Adrenal gland (tissue), 12 donors: Measurements from ENCODE around the gene ATAD1. TPM values are rescaled to one million over a fixed set of nuclear protein-coding genes. Genes with fewer than 3 reads are reported as not detected.
"Not testable (repeated sequence)": the region's sequence is repeated elsewhere in the genome, so short reads cannot be mapped to it uniquely, and the experiment has no call there.

Source experiments
- DNase-seq, 7 donors: peaks; one replicate each; pipeline ENCODE4 v3.0.0-alpha.2; 2019 to 2020
- H3K27ac ChIP-seq, 5 donors: fragments of 200-600 bp; sonication (generic) in 4 of 5; 1 replicate in 3 of 5; 2 replicates in 2 of 5; pipeline versions ENCODE4 v1.5.1 to v1.8.0; 2016 to 2020; ENCODE audit warnings: mild to moderate bottlenecking in 1 of 5
- H3K27me3 ChIP-seq: fragments of 200-600 bp; 2 replicates; pipeline ENCODE4 v1.8.0; 2021
- H3K36me3 ChIP-seq, 2 donors: fragments of 200-600 bp; replicated peaks in 1 of 2; 1 replicate in 1 of 2; 2 replicates in 1 of 2; pipeline versions ENCODE4 v1.5.1 to v1.8.0; 2018 to 2022
- H3K4me1 ChIP-seq, 2 donors: fragments of 200-600 bp; replicated peaks in 1 of 2; 1 replicate in 1 of 2; 2 replicates in 1 of 2; pipeline versions ENCODE4 v1.5.1 to v1.8.0; 2018 to 2021
- H3K4me3 ChIP-seq, 4 donors: fragments of 200-600 bp; sonication (generic) in 3 of 4; one replicate each; pipeline ENCODE4 v1.5.1; 2016 to 2018
- H3K9me3 ChIP-seq, 3 donors: fragments of 200-600 bp; sonication (generic) in 1 of 3; replicated peaks in 1 of 3; 1 replicate in 2 of 3; 2 replicates in 1 of 3; pipeline versions ENCODE4 v1.5.1 to v1.8.0; 2016 to 2021
- POLR2A ChIP-seq, 2 donors: fragments of 450-650 bp; IDR thresholded peaks; one replicate each; pipeline ENCODE4 v1.6.1; 2017; ENCODE audit warnings: antibody characterized with exemption in 2 of 2, mild to moderate bottlenecking in 2 of 2, moderate library complexity in 1 of 2
- WGBS, 4 donors: extraction: QIAGEN DNeasy Blood & Tissue Kit in 2 of 4; methylation state at CpG; one replicate each; pipeline versions ENCODE4 v1.1.5 to v1.1.7; 2013 to 2017; 5-methylcytosine and 5-hydroxymethylcytosine counted together
- intact Hi-C, 2 donors: fragments of 100-400 bp; cut with DNase I; formaldehyde crosslinking; loops; one replicate each; pipeline versions ENCODE4 v1.14.1 to v1.15.0; 2022 to 2023
- polyA plus RNA-seq, 3 donors: library from polyadenylated mRNA; stranded (reverse); fragments of 200-250 nt in 2 of 3; fragments of 350-450 nt in 1 of 3; fragmentation: Illumina TruSeq in 1 of 3; extraction: RNeasy Lipid Tissue Mini Kit (QIAGEN cat#74804) in 1 of 3; gene quantifications; one replicate each; pipeline ENCODE4 v1.2.3, GENCODE V29; 2013 to 2014
- total RNA-seq, 9 donors: library from RNA; depleted of rRNA in 4 of 9; stranded (reverse); fragments of >200 nt in 4 of 9; fragments of 120-200 nt in 1 of 9; fragmentation: NEBNext Ultra II Directional in 1 of 9; extraction: Animal tissue kit (Norgen Biotek cat#: 25700) in 1 of 9; gene quantifications; one replicate each; pipeline versions ENCODE4 v1.1.0 to v1.2.4, GENCODE V29; 2013 to 2023
- TF ChIP-seq, protein P1 (sequence below), 6 experiments: fragments of 450-650 bp in 4 of 6; fragments of 200-600 bp in 2 of 6; sonication (generic) in 1 of 6; IDR thresholded peaks; 1 replicate in 5 of 6; 2 replicates in 1 of 6; pipeline versions ENCODE4 v1.5.1 to v1.8.0; 2016 to 2021; ENCODE audit warnings: antibody characterized with exemption in 6 of 6, mild to moderate bottlenecking in 2 of 6, moderate library complexity in 1 of 6
- donor health status: healthy with polysubstance abuse.
- donor health status: Bipolar disorder and iron deficiency.
- donor health status: DM: yes; HTN: yes; CAD: no.
- donor health status: DM: no; HTN: no; CAD: no.
- donor health status: DM: no; HTN: no; CAD: no.
- donor health status: DM: yes; HTN: yes; CAD: no.

ATAD1 gene
- total and polyA plus RNA-seq, 12 donors = 8.5 to 119 (median 50.4) TPM

DNA sequence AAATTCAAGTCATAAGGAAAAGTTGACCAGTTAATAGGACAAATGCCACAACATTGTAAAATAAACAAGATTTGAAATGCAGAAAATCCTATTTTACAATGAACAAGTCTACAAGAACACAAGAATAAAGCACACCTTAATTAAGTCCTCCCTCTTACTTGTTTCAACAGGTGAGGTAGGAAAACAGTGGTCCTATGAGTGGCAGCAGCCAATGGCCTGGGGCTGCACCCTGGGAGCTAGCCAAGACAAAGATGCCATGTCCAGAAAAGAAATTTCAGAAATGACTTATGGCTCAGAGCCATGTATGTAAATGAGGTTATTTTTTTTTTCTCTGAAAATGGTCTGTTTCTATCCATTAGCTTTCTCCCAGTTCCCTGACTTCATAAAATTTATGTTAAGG lies 31.0 kb upstream of the ATAD1 start:
- no peak overlapping the region for H3K4me3 ChIP-seq
- H3K27ac ChIP-seq = no peak overlapping the region
- H3K4me1 ChIP-seq = no peaks in the 10 kb centered on the region
- DNase-seq = no peak
- H3K9me3 ChIP-seq = no peaks in the 10 kb centered on the region
- intact Hi-C loops = loop anchor here in 1 of 2 donors (10.0 kb wide), 1 partner anchor 556 kb away; no protein-coding TSS in a partner anchor
- H3K27me3 ChIP-seq = no peaks in the 10 kb centered on the region
- no peaks in the 10 kb centered on the region for H3K36me3 ChIP-seq
- TF ChIP-seq, protein P1, sequence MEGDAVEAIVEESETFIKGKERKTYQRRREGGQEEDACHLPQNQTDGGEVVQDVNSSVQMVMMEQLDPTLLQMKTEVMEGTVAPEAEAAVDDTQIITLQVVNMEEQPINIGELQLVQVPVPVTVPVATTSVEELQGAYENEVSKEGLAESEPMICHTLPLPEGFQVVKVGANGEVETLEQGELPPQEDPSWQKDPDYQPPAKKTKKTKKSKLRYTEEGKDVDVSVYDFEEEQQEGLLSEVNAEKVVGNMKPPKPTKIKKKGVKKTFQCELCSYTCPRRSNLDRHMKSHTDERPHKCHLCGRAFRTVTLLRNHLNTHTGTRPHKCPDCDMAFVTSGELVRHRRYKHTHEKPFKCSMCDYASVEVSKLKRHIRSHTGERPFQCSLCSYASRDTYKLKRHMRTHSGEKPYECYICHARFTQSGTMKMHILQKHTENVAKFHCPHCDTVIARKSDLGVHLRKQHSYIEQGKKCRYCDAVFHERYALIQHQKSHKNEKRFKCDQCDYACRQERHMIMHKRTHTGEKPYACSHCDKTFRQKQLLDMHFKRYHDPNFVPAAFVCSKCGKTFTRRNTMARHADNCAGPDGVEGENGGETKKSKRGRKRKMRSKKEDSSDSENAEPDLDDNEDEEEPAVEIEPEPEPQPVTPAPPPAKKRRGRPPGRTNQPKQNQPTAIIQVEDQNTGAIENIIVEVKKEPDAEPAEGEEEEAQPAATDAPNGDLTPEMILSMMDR (IDR thresholded peaks at IDR 0.05) = no peak
- no peak for TF ChIP-seq POLR2A (IDR thresholded peaks at IDR 0.05)

DNA sequence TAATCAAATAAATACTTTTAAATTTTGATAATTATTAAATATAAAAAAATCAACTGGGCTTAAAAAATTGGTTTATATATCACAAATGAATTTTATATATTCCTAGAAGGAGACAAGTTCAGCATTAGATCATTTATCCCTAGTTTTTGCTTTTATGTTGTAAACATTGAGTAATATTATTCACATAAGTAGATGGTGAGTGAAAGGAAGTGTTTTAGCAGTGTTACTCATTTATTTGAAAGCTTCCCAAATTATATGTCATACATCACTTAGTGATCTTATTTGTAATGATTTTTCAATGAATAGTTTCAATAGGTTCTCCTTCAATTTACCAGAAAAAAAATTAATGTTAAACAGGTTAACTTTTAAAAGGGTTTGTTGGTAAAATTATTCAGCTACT lies 29.5 kb upstream of the ATAD1 start:
- Histone ChIP-seq H3K4me3 (no peak overlapping the region), H3K9me3 (no peaks in the 10 kb centered on the region), H3K27ac (no peak overlapping the region), H3K27me3 (no peaks in the 10 kb centered on the region), H3K36me3 (no peaks in the 10 kb centered on the region), H3K4me1 (no peaks in the 10 kb centered on the region)
- no peak for DNase-seq
- no peak for TF ChIP-seq POLR2A (IDR thresholded peaks at IDR 0.05)
- intact Hi-C loops = loop anchor here in 1 of 2 donors (10.0 kb wide), 1 partner anchor 557 kb away; no protein-coding TSS in a partner anchor

DNA sequence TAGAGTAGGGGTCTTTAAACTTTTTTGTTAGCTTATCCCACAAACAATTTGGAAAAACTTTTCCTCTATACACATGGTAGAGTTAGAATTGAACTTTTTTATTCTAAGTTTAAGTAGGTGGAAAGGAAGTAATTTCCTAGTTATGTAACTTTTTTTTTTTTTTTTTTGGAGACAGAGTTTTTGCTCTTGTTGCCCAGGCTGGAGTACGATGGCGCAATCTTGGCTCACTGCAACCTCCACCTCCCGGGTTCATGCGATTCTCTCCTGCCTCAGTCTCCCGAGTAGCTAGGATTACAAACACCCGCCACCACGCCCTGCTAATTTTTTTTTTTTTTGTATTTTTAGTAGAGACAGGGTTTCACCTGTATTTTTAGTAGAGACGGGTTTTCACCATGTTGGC lies 28.7 kb upstream of the ATAD1 start:
- intact Hi-C loops = loop anchor here in 1 of 2 donors (10.0 kb wide), 1 partner anchor 558 kb away; no protein-coding TSS in a partner anchor
- H3K27me3 ChIP-seq, H3K27ac ChIP-seq, H3K4me1 ChIP-seq, H3K9me3 ChIP-seq, DNase-seq, H3K4me3 ChIP-seq, H3K36me3 ChIP-seq: not testable (repeated sequence)
- WGBS, 4 donors = 90 to 91% (median 90%) methylated on average over 8 of the region's 8 CpGs

DNA sequence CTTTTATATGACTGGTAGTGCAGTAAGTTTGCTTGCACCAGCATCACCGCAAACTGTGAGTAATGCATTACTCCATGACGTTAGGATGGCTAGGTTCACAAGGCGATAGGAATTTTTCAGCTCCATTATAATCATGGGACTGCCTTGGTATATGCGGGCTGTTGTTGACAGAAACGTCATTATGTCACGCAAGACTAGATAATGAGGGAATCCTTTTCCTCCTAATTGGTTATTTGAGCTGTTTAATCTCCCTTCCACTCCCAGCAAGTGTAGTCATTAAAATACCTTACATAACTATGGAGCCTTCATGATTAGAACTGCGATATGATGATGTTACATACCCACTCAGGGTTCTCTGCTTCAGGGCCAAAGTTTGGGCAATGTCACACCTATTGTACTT lies 28.0 kb upstream of the ATAD1 start:
- Histone ChIP-seq H3K27ac (no peak overlapping the region), H3K36me3 (no peaks in the 10 kb centered on the region), H3K9me3 (no peaks in the 10 kb centered on the region), H3K4me3 (no peak overlapping the region), H3K27me3 (no peaks in the 10 kb centered on the region), H3K4me1 (no peaks in the 10 kb centered on the region)
- TF ChIP-seq, protein P1 (IDR thresholded peaks at IDR 0.05) = no peak
- TF ChIP-seq POLR2A (IDR thresholded peaks at IDR 0.05) = no peak
- no peak for DNase-seq
- WGBS, 4 donors = 74 to 92% (median 80%) methylated on average over 7 of the region's 7 CpGs
- intact Hi-C loops = loop anchor here in 1 of 2 donors (10.0 kb wide), 1 partner anchor 559 kb away; no protein-coding TSS in a partner anchor

DNA sequence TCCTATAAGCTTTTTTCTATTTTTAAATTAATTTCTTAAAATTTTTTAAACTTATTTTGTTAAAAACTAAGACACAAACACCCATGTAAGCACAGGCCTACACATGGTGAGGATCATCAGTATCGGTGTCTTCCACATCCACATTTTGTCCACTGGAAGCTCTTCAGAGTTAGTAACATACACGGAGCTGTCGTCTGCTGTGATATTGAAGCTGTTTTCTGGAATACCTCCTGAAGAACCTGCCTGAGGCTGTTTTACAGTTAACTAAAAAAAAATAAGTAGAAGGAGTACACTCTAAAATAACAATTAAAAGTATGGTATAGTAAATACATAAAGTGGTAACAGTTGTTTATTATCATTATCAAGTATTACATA lies 27.6 kb upstream of the ATAD1 start:
- WGBS, 4 donors = 88 to 95% (median 92%) methylated on average over 3 of the region's 3 CpGs
- Histone ChIP-seq H3K4me3 (no peak overlapping the region), H3K27me3 (no peaks in the 10 kb centered on the region), H3K4me1 (no peaks in the 10 kb centered on the region), H3K36me3 (no peaks in the 10 kb centered on the region), H3K27ac (no peak overlapping the region), H3K9me3 (no peaks in the 10 kb centered on the region)
- TF ChIP-seq POLR2A (IDR thresholded peaks at IDR 0.05) = no peak
- TF ChIP-seq, protein P1 (IDR thresholded peaks at IDR 0.05) = no peak
- intact Hi-C loops = loop anchor here in 1 of 2 donors (10.0 kb wide), 1 partner anchor 559 kb away; no protein-coding TSS in a partner anchor
- no peak for DNase-seq
